DMS 273 treated with DMSO at 0.1 percent for 48 hours (cell line): ENCODE data around the gene HGFAC.

Source experiments
- DNase-seq: peaks from one replicate; lab custom pipeline; 2025; lab: John Stamatoyannopoulos, UW

Gene HGFAC

GRCh38 chr4:3441501-3442459, at the start of gene HGFAC:
Gene HGFAC, plus strand, starts transcription at chr4:3441968. Its CDS starts 34 bp downstream, at chr4:3442002.
- DNase-seq, result no peak

DNA sequence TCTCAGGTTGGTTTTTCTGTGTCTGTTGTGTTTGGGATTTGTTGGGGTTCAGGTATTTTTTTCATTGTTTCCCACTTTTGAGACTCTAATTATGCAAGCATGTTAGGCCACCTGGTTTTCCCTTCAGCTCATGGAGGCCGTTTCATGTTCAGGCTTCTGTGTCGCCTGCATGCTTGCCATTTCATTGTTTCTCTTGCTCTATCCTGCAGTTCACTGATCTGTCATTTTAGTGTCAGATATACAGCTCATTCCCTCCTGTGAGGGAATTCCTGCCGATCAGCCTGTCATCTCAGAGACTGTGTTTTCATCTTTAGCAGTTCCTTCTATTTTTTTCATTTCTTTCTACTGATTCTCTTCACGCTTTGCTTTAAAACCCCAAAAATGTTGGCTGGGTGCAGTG, 49.4 kb upstream of the HGFAC start:
- DNase-seq, result no peak

DNA sequence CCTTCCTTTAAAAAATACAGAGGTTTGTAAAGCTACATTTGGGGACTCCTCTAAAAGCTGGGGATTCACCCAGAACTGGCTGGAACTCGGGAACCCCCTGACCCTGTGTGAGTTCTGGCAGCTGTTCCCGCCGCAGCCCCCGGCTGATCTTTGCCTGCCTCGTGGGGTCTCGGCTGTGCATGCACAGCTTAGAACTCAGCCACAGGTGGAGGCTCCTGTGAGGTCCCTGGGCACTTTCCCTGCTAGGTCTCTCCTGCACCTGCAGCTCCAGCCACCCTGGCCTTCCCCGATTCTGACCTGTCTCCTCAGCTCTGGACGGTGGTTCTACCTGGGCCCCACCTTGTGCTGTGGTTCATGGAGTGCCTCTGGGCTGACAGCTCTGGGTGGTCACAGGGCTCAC, 48.6 kb upstream of the HGFAC start:
- DNase-seq, result no peak

GRCh38 chr4:3396600-3396999, 45.2 kb upstream of the HGFAC start:
- no peak for DNase-seq

DNA sequence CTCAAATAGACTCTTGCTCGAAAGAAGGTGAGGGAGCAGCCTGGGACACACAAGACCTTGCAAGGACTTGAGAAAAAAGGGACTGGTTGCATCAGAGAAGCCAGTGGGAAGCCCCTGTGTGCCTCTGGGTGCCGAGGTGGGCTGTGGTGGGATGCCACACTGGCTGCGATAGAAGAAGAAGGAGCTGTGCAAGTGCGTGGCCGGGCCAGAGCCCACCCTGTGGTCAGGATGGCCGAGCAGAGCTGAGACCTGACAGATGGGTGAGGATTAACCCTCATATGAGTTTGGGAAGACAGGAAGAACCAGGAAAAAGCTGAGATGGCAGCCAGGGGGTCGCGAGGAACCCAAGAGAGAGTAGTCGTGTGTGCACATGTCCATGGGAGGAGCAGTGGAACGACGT, 44.6 kb upstream of the HGFAC start:
- no peak for DNase-seq

DNA sequence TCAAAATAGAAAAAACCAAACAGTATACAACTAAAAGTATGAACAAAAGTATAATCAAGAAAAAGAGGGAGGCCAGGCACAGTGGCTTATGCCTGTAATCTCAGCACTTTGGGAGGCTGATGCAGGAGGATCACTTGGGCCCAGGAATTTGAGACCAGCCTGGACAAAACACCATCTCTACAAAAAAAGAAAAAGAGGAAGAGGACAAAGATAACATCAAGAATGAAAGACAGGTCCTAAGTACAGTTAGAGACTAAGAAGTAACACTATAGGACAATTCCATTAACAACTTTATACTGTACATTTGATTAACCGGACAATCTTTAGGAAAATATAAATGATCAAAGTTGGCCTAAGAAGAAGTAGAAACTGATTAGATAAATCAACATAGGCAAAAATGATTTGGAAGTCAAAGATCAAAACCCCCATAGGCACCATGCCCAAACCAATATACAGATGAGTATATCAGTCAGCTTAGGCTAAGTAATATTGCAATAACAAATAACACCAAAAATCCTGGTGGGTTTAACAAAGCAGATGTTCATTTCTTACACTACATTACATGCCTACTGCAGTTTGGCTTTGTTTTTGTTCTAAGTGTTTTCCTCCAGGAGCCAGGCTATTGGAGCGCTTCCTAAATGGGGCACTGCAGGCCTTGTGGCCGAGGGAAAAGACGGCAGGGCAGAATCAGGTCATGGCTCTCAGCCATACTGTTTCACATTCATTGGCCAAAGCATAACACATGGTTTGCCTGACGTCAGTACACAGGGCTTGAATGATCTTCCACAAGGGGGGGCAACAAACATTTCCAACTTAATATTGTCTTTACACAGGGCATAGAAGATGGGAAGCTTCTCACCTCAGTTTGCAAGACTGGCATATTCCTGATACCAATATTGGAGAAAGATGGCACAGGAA, 42.2 kb upstream of the HGFAC start:
- no peak for DNase-seq

- no peak for DNase-seq
These were observed 40.2 kb upstream of the HGFAC start for GRCh38 chr4:3401436-3402171.

GRCh38 chr4:3402491-3403347, 39.0 kb upstream of the HGFAC start:
- no peak for DNase-seq

DNA sequence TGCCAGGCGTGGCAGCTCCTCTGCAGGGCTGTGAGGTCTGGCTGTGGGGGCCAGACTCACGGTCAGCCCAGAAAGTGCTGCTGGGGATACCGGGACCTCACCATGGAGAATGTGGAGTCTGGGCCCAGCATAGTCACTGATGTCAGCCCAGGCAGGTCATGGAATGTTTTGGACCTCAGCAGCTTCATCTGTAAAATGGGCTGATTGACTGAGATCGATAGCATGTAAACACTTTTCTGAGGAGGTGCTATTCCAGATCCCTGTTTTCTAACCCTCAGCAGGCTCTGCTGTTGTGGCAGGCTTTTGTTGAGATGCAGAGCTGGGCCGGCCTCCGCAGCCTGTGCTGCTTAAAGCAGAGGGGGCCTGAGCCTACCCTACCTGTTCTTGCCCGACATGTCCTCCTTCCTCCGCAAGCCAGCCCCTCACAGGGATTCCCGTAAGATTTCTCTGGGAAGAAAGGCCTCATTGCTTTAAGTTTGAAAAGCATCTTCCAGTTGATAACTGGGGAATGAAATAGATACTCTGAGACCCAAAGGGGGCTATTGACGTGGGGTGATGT, 38.3 kb upstream of the HGFAC start:
- no peak for DNase-seq

- no peak for DNase-seq
These were observed 37.2 kb upstream of the HGFAC start for GRCh38 chr4:3404546-3404945.

- no peak for DNase-seq
These were observed 36.6 kb upstream of the HGFAC start for GRCh38 chr4:3405176-3405575.

GRCh38 chr4:3406021-3406420, 35.7 kb upstream of the HGFAC start:
- DNase-seq, result no peak

- DNase-seq, result no peak
These were observed 35.3 kb upstream of the HGFAC start for GRCh38 chr4:3406431-3406830.

- no peak for DNase-seq
These were observed 34.5 kb upstream of the HGFAC start for GRCh38 chr4:3407171-3407771.

- no peak for DNase-seq
These were observed 33.6 kb upstream of the HGFAC start for GRCh38 chr4:3407930-3408792.

- no peak for DNase-seq
These were observed 32.9 kb upstream of the HGFAC start for GRCh38 chr4:3408793-3409330.

DNA sequence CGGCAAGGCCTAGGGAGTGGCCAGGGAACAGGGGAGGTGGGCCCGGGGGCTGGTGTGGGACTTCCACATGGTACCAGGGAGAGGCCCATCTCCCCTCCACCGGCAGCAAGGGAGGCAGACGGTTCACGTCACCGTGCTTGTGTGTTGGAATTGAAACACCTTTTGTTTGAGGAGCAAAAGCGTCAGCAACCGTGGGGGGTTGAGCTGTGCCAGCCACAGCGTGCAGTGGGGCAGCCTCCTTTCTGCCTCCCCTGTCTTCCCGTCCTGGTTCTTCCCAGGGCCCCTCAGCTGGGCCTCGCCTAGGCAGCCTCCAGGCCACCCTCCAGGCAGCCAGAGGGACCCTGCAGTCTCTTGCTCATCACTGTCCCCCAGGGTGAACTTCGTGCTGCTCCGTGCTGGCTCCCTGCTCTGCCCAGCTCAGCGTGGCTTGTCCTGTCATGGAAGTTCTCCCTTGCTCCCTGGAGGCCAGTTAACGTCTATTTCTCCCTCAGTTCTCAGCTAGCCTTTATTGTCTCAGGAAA, 32.1 kb upstream of the HGFAC start:
- DNase-seq, result no peak

GRCh38 chr4:3410401-3411135, 31.2 kb upstream of the HGFAC start:
- no peak for DNase-seq
